ENCODE data around the gene POLA2.
"Not testable (repeated sequence)": the region's sequence is repeated elsewhere in the genome, so short reads cannot be mapped to it uniquely, and the experiment has no call there.

POLA2 gene

DNA sequence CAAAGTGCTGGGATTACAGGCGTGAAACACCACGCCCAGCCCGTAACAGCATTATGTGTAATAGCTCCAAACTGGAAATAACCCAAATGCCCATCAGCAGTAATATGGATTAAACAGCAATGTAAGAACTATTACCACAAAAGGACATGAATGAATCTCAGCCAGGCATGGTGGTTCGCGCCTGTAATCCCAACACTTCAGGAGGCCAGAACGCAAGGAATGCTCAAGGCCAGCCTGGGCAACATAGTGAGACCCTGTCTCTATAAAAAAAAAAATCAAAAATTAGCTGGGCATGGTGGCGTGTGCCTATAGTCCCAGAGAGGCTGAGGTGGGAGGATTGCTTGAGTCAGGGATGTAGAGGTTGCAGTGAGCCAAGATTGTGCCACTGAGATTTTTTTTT lies 68.8 kb downstream of the POLA2 start:
- DNase-seq (no peak), ATAC-seq (no peak)

DNA sequence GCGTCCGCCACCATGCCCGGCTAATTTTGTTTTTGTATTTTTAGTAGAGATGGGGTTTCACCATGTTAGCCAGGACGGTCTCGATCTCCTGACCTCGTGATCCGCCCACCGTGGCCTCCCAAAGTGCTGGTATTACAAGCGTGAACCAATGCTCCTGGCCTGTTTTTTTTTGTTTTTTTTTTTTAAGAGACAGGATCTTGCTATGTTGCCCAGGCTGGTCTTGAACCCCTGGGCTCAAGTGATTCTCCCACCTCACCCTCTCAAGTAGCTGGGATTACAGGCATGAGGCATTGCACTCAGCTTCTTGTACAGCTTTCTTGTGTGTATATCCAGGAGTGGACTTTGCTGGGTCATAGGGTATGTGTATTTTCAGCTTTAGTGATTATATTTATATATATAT lies 70.8 kb downstream of the POLA2 start:
- ATAC-seq, DNase-seq: not testable (repeated sequence)

DNA sequence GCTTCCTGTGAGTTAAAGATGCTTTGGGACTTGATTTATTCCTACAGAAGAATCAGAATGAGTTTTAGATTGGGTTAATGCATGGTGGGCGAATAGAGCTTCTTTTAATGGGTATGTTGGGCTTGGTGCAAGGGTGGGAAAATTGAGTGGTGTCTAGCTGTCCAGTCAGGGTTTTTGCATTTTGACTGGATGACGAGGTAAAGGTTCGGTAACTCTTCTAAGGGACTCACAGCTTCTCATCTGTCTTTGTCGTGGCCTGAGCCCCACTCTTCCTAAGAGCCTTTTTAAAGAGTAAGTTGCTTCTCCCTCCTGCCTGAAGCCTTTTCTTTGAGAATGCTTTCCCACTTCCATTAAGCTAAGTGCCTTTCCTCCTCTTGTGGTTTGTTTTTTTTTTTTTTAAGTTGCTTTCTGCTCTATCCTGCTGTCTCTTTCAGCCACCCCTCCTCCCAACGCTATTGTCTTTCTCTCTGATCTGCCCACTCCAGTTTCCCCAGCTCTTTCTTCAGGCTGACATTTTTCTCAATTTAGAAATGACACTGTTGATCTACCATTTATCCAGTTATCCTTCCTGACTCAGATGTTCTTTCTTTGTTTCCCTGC lies 73.0 kb downstream of the POLA2 start:
- DNase-seq (no peak), ATAC-seq (no peak)

DNA sequence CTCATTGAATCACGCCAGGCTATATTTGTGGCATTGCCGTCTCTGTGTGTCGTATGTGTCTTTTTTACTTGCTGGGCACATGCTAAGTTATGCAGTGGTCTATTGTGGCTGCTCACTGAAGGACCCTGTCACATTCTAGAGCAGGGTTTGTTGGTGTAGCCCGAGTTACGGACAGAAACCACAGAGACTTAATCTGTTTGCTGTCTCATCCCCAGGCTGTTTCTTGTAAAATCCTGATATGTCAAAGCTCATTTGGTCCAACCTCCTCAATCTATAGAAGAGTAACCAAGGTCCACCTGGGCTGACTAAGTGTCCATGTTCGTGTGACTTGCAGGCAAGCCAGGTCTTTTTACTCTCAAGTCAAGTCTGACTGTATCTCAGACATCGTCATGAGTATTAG lies 76.9 kb downstream of the POLA2 start:
- ATAC-seq (no peak), DNase-seq (no peak)

DNA sequence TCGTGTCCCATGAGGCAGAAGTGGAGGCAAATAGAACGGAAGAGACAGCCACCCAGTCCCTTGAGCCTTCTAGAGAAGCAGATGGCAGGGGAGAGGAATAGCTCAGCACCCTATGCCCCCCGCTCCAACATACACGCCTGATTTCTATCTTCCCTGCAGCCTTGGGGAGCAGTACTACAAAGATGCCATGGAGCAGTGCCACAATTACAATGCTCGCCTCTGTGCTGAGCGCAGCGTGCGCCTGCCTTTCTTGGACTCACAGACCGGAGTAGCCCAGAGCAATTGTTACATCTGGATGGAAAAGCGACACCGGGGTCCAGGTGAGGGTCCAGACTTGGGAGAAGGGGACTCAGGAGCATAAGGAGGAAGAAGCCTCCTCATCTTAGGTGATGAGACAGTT lies 78.5 kb downstream of the POLA2 start:
- DNase-seq (no peak), ATAC-seq (no peak)

DNA sequence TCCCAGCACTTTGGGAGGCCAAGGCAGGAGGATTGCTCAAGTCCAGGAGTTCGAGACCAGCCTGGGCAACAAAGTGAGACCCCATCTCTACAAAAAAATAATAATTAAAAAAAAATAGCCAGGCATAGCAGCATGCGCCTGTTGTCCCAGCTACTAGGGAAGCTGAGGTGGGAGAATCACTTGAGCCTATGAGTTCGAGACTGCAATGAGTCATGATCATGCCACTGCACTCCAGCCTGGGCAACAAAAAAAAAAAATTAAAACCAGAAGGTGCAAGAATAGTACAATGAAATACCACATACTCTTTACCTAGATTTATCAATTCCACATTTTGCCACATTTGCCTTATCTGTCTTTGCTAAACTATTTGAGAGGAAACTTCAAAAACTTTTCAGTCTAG lies 80.1 kb downstream of the POLA2 start:
- DNase-seq: no peak
- ATAC-seq: no peak
